GM23338 (cell line): Measurements from ENCODE around the gene DLG2. TPM values are rescaled to one million over a fixed set of nuclear protein-coding genes. Genes with fewer than 3 reads are reported as not detected.

Experiments used
- ATAC-seq: fragments of 200-7000 bp; cut with Tn5 transposase; 3 replicates; pipeline ENCODE4 v1.9.1; 2020
- DNase-seq: peaks from one replicate; pipeline ENCODE4 v3.0.0-alpha.2; 2015; ENCODE audit warnings: low spot score
- H2AFZ ChIP-seq: fragments of 200-600 bp; sonication (generic); 2 replicates; pipeline ENCODE4 v1.8.0; 2016; ENCODE audit warnings: antibody characterized with exemption, mild to moderate bottlenecking, moderate library complexity
- H3F3A ChIP-seq: fragments of 200-600 bp; sonication (generic); replicated peaks from 2 replicates; pipeline ENCODE4 v1.8.0; 2017; ENCODE audit warnings: antibody characterized with exemption, mixed run types, low read depth
- H3K27ac ChIP-seq: fragments of 200-600 bp; sonication (generic); 2 replicates; pipeline ENCODE4 v1.6.1; 2016; ENCODE audit warnings: low read depth
- H3K27me3 ChIP-seq: fragments of 200-600 bp; sonication (generic); 2 replicates; pipeline ENCODE4 v1.8.0; 2016; ENCODE audit warnings: mild to moderate bottlenecking, mixed run types, moderate library complexity; ENCODE audit not compliant: insufficient read depth
- H3K36me3 ChIP-seq: fragments of 200-600 bp; sonication (generic); 2 replicates; pipeline ENCODE4 v1.8.0; 2016; ENCODE audit warnings: mild to moderate bottlenecking; ENCODE audit not compliant: insufficient read depth
- H3K4me1 ChIP-seq: fragments of 200-600 bp; sonication (generic); 2 replicates; pipeline ENCODE4 v1.8.0; 2016; ENCODE audit warnings: mild to moderate bottlenecking, moderate library complexity; ENCODE audit not compliant: insufficient read depth
- H3K4me2 ChIP-seq: fragments of 200-600 bp; sonication (generic); 2 replicates; pipeline ENCODE4 v1.7.1; 2017; ENCODE audit warnings: mixed run types
- H3K4me3 ChIP-seq: fragments of 200-600 bp; sonication (generic); 2 replicates; pipeline ENCODE4 v1.6.1; 2016; ENCODE audit warnings: mixed run types
- H3K79me2 ChIP-seq: fragments of 200-600 bp; sonication (generic); replicated peaks from 2 replicates; pipeline ENCODE4 v1.8.0; 2017; ENCODE audit warnings: mild to moderate bottlenecking; ENCODE audit not compliant: insufficient read depth
- H3K9me2 ChIP-seq: fragments of 200-600 bp; sonication (generic); 2 replicates; pipeline ENCODE4 v1.8.0; 2017; ENCODE audit not compliant: insufficient read depth
- H4K20me1 ChIP-seq: fragments of 200-600 bp; sonication (generic); replicated peaks from 2 replicates; pipeline ENCODE4 v1.8.0; 2017; ENCODE audit warnings: mild to moderate bottlenecking; ENCODE audit not compliant: insufficient read depth
- H3K27ac Mint-ChIP-seq: 2 replicates; pipeline ENCODE4 v1.8.0; 2020; ENCODE audit warnings: inconsistent platforms, mild to moderate bottlenecking, moderate library complexity, mixed read lengths
- H3K27me3 Mint-ChIP-seq: 3 replicates; pipeline ENCODE4 v1.8.0; 2022; ENCODE audit warnings: low read depth, mild to moderate bottlenecking, moderate library complexity, mixed read lengths, inconsistent platforms; ENCODE audit not compliant: insufficient read depth, poor library complexity
- H3K36me3 Mint-ChIP-seq: 3 replicates; pipeline ENCODE4 v1.8.0; 2021; ENCODE audit warnings: low read depth, mild to moderate bottlenecking, inconsistent platforms, moderate library complexity, mixed read lengths
- H3K4me1 Mint-ChIP-seq: 3 replicates; pipeline ENCODE4 v1.8.0; 2020; ENCODE audit warnings: mild to moderate bottlenecking, inconsistent platforms, mixed read lengths
- H3K4me3 Mint-ChIP-seq: 3 replicates; pipeline ENCODE4 v1.8.0; 2021; ENCODE audit warnings: moderate library complexity, mild to moderate bottlenecking, inconsistent platforms, mixed read lengths
- H3K9me3 Mint-ChIP-seq: 3 replicates; pipeline ENCODE4 v1.8.0; 2020; ENCODE audit warnings: moderate library complexity, mild to moderate bottlenecking, inconsistent platforms, mixed read lengths
- CREB1 ChIP-seq: fragments of 250-450 bp; sonication (Bioruptor Pico); IDR thresholded peaks from 2 replicates; pipeline ENCODE4 v1.5.0; 2020; ENCODE audit warnings: low read depth, mild to moderate bottlenecking, moderate library complexity
- JUNB ChIP-seq: IDR thresholded peaks from one replicate; pipeline ENCODE4 v1.6.1; 2016; ENCODE audit warnings: antibody characterized with exemption; ENCODE audit not compliant: unreplicated experiment
- STAT1 ChIP-seq: IDR thresholded peaks from one replicate; pipeline ENCODE4 v1.6.1; 2016; ENCODE audit warnings: antibody characterized with exemption; ENCODE audit not compliant: unreplicated experiment
- ZNF331 ChIP-seq: fragments of 250-450 bp; sonication (Bioruptor Pico); IDR thresholded peaks from 2 replicates; pipeline ENCODE4 v1.5.0; 2020; ENCODE audit warnings: low read depth, mild to moderate bottlenecking, moderate library complexity
- ZNF462 ChIP-seq: fragments of 250-450 bp; sonication (Bioruptor Pico); IDR thresholded peaks from 2 replicates; pipeline ENCODE4 v1.5.0; 2020; ENCODE audit warnings: mild to moderate bottlenecking, moderate library complexity
- polyA plus RNA-seq: library from polyadenylated mRNA; unstranded; fragments of >200 nt; fragmentation: Nextera tagmentation; extraction: Ambion mirVana; gene quantifications from 2 replicates; pipeline ENCODE4 v1.2.1, GENCODE V29; 2016
- total RNA-seq: library from RNA; depleted of rRNA; stranded (reverse); fragments of >200 nt; shearing (Covaris generic); gene quantifications from 2 replicates; pipeline ENCODE4 v1.2.3, GENCODE V29; 2014

Gene DLG2
- total and polyA plus RNA-seq, 2 experiments from 2014 or later: 19.8 to 21.5 TPM

GRCh38 chr11:85589373-85589772 is 37.8 kb downstream of the DLG2 start:
- DNase-seq: peak; percentile 12

More at GRCh38 chr11:85589373-85589772, 37.8 kb downstream of the DLG2 start:
- H3K4me2 ChIP-seq: no peak overlapping the region
- H3K4me1 Mint-ChIP-seq: peaks cover 4% of the 10 kb centered on the region; the same call in 2 of the 3 replicates
- no peaks in the 10 kb centered on the region for H3F3A ChIP-seq
- no peak overlapping the region for H3K27ac Mint-ChIP-seq
- H3K27me3 Mint-ChIP-seq: peaks cover 2% of the 10 kb centered on the region
- H3K9me2 ChIP-seq: 0 out of 2 replicates have a peak, but pooled peaks cover 8% of the 10 kb centered on the region
- ATAC-seq: peak; percentile 41; the same call in 1 of the 3 replicates
- peaks cover 56% of the 10 kb centered on the region for H3K36me3 Mint-ChIP-seq
- no peak overlapping the region for H2AFZ ChIP-seq
- no peak overlapping the region for H3K27ac ChIP-seq
- no peak overlapping the region for H3K4me3 Mint-ChIP-seq
- no peak overlapping the region for H3K4me3 ChIP-seq
- H4K20me1 ChIP-seq: no peaks in the 10 kb centered on the region
- TF ChIP-seq ZNF331 (CRISPR knock-in tag) (no peak), STAT1 (no peak), CREB1 (CRISPR knock-in tag) (no peak), ZNF462 (CRISPR knock-in tag) (no peak), JUNB (no peak)
- no peaks in the 10 kb centered on the region for H3K79me2 ChIP-seq
- H3K27me3 ChIP-seq: no peaks in the 10 kb centered on the region
- H3K36me3 ChIP-seq: no peaks in the 10 kb centered on the region
- peaks cover 7% of the 10 kb centered on the region for H3K4me1 ChIP-seq
- H3K9me3 Mint-ChIP-seq: peaks cover 47% of the 10 kb centered on the region
